OCI-LY1 (cell line): ENCODE measurements around the gene MS4A2.

Experiments used
- CTCF ChIP-seq: fragments of 200-600 bp; sonication (generic), shearing (Covaris generic); IDR thresholded peaks from 2 replicates; pipeline ENCODE4 v1.5.1; 2017; ENCODE audit warnings: mild to moderate bottlenecking, antibody characterized with exemption, low read length, moderate library complexity, mixed read lengths
- EZH2 ChIP-seq: fragments of 200-600 bp; sonication (generic), shearing (Covaris generic); IDR thresholded peaks from 2 replicates; pipeline ENCODE4 v1.8.0; 2017; ENCODE audit warnings: borderline replicate concordance, mixed run types, mild to moderate bottlenecking, antibody characterized with exemption, low read length, moderate library complexity, mixed read lengths

- TF ChIP-seq CTCF = no peak
- TF ChIP-seq EZH2 = no peak
These were observed 43.4 kb downstream of the MS4A2 start for GRCh38 chr11:60131912-60132311.
